ENCODE results near the gene NPY2R.

DNA sequence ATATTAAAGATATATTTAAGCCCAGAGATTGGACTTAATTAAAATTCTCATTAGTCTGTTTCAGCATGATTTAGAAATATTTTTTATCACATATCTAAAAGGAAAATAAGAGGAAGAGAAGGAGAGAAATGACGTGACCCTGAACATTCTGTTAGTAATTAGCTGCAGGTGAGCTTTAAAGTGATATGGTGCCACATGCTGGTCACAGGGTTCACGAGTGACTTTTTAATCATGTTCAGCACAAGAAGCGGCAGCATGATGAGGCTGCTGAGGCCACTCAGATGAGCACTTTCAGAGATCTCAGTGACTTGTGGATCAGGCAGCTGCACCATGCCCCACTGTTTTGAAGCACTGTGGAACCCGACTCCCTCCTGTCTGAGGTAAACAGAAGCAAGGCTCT lies 37.9 kb upstream of the NPY2R start:
- TF ChIP-seq, protein P1, sequence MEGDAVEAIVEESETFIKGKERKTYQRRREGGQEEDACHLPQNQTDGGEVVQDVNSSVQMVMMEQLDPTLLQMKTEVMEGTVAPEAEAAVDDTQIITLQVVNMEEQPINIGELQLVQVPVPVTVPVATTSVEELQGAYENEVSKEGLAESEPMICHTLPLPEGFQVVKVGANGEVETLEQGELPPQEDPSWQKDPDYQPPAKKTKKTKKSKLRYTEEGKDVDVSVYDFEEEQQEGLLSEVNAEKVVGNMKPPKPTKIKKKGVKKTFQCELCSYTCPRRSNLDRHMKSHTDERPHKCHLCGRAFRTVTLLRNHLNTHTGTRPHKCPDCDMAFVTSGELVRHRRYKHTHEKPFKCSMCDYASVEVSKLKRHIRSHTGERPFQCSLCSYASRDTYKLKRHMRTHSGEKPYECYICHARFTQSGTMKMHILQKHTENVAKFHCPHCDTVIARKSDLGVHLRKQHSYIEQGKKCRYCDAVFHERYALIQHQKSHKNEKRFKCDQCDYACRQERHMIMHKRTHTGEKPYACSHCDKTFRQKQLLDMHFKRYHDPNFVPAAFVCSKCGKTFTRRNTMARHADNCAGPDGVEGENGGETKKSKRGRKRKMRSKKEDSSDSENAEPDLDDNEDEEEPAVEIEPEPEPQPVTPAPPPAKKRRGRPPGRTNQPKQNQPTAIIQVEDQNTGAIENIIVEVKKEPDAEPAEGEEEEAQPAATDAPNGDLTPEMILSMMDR (IDR thresholded peaks at IDR 0.05): no peak
- TF ChIP-seq POLR2A (IDR thresholded peaks at IDR 0.05): no peak
- TF ChIP-seq POLR2AphosphoS5 (IDR thresholded peaks at IDR 0.05): no peak
- TF ChIP-seq EP300 (IDR thresholded peaks at IDR 0.05): no peak
